GM19238 (cell line): ENCODE results near the gene LIPK.
"Not testable (repeated sequence)": the region's sequence is repeated elsewhere in the genome, so short reads cannot be mapped to it uniquely, and the experiment has no call there.

ENCODE experiments used
- DNase-seq: peaks from one replicate; pipeline ENCODE4 v3.0.0; 2011; ENCODE audit warnings: low spot score; ENCODE audit not compliant: insufficient read length

The LIPK gene, protein sequence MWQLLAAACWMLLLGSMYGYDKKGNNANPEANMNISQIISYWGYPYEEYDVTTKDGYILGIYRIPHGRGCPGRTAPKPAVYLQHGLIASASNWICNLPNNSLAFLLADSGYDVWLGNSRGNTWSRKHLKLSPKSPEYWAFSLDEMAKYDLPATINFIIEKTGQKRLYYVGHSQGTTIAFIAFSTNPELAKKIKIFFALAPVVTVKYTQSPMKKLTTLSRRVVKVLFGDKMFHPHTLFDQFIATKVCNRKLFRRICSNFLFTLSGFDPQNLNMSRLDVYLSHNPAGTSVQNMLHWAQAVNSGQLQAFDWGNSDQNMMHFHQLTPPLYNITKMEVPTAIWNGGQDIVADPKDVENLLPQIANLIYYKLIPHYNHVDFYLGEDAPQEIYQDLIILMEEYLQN

DNA sequence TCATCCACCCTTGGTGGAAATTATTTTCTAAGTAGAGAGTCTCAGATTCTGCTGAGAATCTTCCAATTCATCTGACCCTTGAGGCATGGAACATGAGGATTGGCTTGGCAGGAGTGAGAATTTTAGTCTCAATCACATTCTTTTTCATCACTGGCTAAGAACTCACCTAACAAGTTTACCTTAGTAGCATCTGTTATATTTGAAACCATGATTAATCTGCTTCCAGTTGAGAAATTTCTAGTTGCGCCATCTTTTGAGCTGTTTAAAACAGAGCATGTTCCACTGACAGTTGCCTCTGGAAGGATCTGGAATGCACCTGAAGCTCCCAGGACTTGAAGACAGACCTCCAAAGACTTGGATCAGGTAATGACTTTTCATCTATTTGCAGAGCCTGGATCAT lies at the start of gene LIPK:
TSS of gene LIPK (plus strand) at position 292 of the 400 bp plus-strand sequence. CDS start 18,295 bp downstream, outside the sequence.
- no peak for DNase-seq

GRCh38 chr10:88657901-88658300 lies 48.1 kb upstream of the LIPK start:
- DNase-seq: no peak

GRCh38 chr10:88659725-88660597 lies 46.1 kb upstream of the LIPK start:
- DNase-seq: no peak

DNA sequence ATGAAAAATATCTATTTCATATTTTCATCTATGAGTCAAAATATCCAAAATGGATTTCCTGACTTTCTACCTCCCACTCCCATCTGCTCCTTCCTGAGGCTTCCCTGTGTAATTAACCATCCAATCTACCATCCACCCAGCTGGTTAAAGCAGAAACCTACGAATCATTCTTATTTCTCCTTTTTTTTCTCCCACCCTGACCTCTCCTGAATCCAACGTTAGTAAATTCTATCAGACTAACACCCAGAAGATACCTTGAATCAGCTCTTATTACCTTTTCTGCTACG lies 45.5 kb upstream of the LIPK start:
- DNase-seq: no peak

DNA sequence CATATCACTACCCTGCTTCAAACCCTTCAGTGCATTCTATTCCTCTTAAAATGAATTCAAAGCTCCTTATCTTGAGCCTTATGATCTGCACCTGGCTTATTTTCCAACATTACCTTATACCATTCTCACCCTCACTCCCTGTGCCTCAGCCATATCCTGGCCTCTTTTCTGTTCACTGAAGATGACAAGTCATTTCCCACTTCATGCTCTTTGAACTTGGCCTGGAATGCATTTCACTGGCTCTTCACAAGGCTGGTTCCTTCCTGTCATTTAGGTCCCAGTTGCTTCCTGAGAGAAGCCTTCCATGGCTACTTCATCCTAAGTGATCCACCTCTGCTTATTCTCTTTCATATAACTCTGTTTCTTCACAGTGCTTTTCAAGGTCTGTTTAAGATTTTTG lies 45.0 kb upstream of the LIPK start:
- DNase-seq: no peak

GRCh38 chr10:88661577-88661976 lies 44.5 kb upstream of the LIPK start:
- DNase-seq: no peak

DNA sequence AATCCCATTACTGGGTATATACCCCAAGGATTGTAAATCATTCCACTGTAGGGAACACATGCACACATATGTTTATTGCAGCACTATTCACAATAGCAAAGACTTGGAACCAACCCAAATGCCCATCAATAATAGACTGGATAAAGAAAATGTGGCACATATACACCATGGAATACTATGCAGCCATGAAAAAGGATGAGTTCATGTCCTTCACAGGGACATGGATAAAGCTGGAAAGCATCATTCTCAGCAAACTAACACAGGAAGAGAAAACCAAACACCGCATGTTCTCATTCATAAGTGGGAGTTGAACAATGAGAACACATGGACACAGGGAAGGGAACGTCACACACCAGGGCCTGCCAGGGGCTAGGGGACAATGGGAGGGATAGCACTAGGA lies 42.9 kb upstream of the LIPK start:
- not testable (repeated sequence) for DNase-seq

DNA sequence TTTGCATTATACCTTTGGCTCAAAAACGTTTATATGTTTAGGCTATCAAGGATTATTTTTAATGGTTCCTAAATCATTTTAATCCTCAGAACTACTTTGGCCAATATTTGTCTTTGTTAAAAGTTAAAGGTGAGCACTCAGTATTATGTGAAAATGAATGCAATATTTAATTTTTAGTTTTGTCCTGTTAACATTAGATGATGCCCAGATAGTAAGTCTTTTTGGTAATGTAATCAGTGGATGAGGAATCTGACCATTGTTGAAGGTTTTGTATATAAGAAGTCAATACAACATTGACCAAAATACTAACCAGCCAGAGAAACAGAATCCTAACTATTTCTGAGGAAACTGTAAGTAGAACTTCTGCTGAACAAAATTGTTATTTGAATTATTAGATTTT lies 41.9 kb upstream of the LIPK start, which contains the start of gene LIPF:
TSS of gene LIPF (plus strand) at position 301 of the 400 bp plus-strand sequence. CDS start 2,856 bp downstream, outside the sequence.
- DNase-seq: no peak

- DNase-seq: no peak
These were observed 37.6 kb upstream of the LIPK start for GRCh38 chr10:88668465-88668864.

DNA sequence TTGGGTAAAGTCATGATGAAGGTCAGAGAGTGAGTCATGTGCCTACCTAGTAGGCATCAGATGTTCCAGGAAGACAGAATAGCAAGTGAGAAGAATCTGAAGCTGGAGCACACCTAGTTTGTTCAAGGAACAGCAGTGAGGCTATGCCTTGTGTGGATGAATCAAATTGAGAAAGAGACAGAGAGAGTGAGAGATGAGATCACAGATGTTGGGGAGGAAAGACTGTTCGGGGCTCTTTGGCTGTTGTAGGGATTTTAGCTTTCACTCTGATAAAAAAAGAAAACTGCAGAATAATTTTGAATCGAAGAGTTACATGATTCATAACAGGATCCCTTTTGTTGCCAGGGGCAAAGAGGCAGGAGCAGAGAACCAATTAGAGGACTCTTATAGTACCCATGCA lies 35.6 kb upstream of the LIPK start:
- DNase-seq: no peak

- DNase-seq: no peak
These were observed 34.0 kb upstream of the LIPK start for GRCh38 chr10:88672041-88672440.

DNA sequence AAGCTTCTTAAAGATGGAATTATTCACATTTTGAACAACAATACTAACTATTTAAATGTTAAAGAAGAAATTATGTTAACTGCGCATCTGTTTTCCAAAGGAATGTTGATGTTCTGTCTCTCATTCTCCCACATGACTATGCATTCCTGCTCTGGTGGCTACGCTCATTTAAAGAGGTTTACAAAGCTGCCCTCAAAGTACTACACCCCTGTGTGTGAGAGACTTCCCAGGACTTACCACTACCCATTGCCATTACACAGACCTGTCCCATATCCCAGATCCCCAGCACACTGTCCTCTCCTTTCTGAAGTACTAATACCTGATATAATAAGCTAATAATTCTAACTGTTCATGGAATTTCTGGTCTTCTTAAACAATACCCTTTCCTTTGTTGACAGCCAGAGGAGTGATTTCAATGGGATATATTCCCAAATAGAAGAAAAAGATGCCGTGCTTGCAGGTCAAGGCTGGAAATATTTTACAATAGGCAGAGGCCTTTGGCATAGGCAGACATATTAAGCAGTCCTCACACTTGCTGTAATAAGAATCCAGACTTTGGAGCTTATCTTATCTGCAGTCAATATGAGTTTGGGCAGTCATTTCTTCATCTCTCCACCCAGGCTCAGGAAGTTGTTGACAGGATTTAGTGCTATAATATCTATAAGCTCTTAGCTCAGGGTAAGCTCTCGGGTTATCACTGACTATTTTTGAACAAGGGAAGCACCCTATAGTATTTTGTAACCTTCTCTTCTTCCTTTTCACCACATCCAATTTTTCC lies 29.6 kb upstream of the LIPK start:
- no peak for DNase-seq

DNA sequence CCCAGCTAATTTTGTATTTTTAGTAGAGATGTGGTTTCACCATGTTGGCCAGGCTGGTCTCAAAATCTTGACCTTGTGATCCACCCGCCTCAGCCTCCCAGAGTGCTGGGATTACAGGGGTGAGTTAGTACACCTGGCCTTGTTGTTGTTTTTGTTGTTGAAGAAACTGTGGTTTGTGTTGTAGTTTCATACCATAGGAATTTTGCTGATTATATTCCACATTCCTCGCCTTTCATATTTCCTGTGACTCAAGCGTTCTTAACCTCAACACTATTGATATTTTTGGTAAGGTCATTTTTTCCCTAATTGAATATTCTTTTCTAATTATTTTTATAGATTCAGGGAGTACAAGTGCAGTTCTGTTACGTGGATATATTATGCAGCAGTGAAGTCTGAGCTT lies 25.1 kb upstream of the LIPK start:
- DNase-seq: no peak

DNA sequence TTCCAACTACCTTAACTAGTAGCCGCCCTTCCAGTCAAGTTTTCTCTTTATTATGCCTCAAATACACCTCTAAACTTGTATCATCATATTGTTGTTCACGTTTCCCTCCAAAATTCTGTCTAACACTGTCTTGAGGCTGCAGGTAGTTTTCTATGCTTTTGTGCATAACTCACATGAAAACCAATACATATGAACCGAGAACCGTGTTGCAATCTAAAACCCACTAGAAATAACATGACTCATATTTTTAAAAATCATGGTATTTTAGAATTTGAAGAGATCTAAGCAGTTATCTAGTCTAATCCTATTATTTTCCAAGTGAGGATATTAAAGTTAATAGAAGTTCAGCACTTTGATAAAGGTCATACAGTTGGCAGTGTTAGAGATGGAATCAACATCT lies 23.6 kb upstream of the LIPK start:
- DNase-seq: no peak

GRCh38 chr10:88687853-88688467 lies 18.1 kb upstream of the LIPK start:
- DNase-seq: no peak

- DNase-seq: no peak
These were observed 16.7 kb upstream of the LIPK start for GRCh38 chr10:88689366-88689765.

DNA sequence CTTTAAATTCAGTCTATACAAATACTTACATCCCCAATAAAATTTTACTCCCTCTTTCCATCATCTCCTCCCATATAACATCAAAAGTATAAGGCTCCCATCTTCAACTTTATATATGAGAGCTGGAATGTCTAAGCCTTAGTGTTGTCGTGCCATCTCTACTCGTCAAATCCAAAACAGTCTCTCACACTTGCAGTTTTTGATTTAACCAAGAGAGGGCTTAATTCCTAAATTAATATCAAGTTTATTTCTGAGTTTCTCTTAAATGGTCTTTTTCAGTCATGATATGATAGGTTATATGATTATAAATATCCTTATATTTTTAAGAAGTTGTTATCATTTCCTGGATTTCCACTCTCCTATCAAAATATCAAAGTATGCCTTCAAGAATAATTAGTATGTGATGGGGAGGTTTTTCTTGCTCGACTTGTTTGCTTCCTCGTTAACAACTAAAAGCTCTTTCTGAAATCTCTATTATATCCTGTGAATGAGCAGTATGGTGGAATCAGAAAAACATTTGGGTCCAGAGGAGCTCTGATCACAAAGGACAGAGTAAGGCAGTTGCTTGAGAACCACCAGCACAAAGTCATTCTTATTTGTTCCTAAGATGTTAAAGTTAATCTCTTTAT lies 12.5 kb upstream of the LIPK start:
- no peak for DNase-seq

DNA sequence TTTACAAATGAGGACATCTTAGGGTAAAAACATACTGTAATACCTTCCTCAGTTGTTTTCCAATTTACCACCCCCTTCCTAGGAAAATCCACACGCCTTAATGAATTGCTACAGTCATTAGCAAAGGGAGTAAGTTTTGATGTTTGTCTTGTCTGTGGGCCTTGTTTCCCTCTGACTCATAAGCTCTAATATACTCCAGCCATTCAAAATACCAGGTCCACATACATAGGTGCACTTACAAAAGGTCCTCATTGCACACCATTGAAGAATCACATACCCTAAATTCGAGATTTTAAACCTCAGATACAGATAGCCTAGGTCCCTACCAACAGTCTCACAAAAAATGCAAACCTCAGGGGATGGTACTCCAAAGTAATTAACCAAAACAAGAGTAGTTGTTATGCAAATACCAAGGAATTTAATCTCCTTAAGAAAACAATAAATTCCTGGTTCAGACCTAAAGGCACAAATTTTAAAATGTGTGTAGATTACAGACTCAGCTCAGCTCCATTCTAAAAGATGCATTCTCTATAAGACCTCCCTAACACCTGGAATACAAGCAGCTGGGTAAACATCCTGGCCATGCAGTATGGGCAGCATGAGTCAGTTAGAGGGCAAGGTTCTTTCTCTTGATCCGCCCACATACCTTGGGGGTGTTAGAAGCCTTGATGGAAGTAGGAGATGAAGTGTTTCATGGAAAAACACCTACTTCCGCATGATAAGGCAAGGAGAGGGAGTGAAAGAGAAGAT lies 3.0 kb upstream of the LIPK start:
- DNase-seq: no peak

- no peak for DNase-seq
These were observed 1.5 kb downstream of the LIPK start for GRCh38 chr10:88707429-88708155.

GRCh38 chr10:88709361-88709760 lies 3.3 kb downstream of the LIPK start:
- not testable (repeated sequence) for DNase-seq
